CD8-positive, alpha-beta memory T cell (primary cell): Measurements from ENCODE around the gene RGS7. TPM values are rescaled to one million over a fixed set of nuclear protein-coding genes. Genes with fewer than 3 reads are reported as not detected.
"Not testable (repeated sequence)": the region's sequence is repeated elsewhere in the genome, so short reads cannot be mapped to it uniquely, and the experiment has no call there.

Source experiments
- CTCF ChIA-PET: fragments of 350-600 bp; sonication (Branson Sonifier 250); formaldehyde crosslinking; loops from one replicate; lab custom pipeline; 2021; ENCODE audit warnings: antibody characterized with exemption; lab: Charles Lee
- POLR2A ChIA-PET: fragments of 350-600 bp; sonication (Branson Sonifier 250); formaldehyde crosslinking; loops from one replicate; lab custom pipeline; 2021; ENCODE audit warnings: antibody characterized with exemption; lab: Charles Lee
- DNase-seq, 5 donors: peaks; one replicate each; pipeline versions ENCODE4 v3.0.0 to v3.0.0-alpha.2; 2020 to 2022; ENCODE audit warnings: mixed read lengths in 1 of 5
- H3K27ac ChIP-seq: one replicate; pipeline ENCODE4 v1.7.0; 2013; ENCODE audit warnings: low read depth, mild to moderate bottlenecking, low read length, moderate library complexity
- H3K27me3 ChIP-seq: 2 replicates; pipeline ENCODE4 v1.7.0; 2013; ENCODE audit warnings: low read length, mild to moderate bottlenecking; ENCODE audit not compliant: insufficient read depth, poor library complexity, severe bottlenecking
- H3K36me3 ChIP-seq: 2 replicates; pipeline ENCODE4 v1.7.0; 2013; ENCODE audit warnings: mild to moderate bottlenecking, low read length, moderate library complexity; ENCODE audit not compliant: insufficient read depth
- H3K4me1 ChIP-seq: 2 replicates; pipeline ENCODE4 v1.7.0; 2013; ENCODE audit warnings: mild to moderate bottlenecking, low read length, moderate library complexity; ENCODE audit not compliant: insufficient read depth
- H3K4me3 ChIP-seq: 2 replicates; pipeline ENCODE4 v1.7.0; 2013; ENCODE audit warnings: mild to moderate bottlenecking, low read length
- H3K9me3 ChIP-seq: 2 replicates; pipeline ENCODE4 v1.7.0; 2013; ENCODE audit warnings: mild to moderate bottlenecking, low read length
- H3K27ac Mint-ChIP-seq, 8 donors: one replicate each; pipeline ENCODE4 v1.8.0; 2020 to 2021; ENCODE audit warnings: mixed read lengths in 8 of 8, mild to moderate bottlenecking in 6 of 8, inconsistent platforms in 3 of 8, moderate library complexity in 3 of 8
- H3K27me3 Mint-ChIP-seq, 2 donors: one replicate each; pipeline ENCODE4 v1.8.0; 2020 to 2021; ENCODE audit warnings: mixed read lengths in 2 of 2, mild to moderate bottlenecking in 1 of 2, moderate library complexity in 1 of 2
- H3K36me3 Mint-ChIP-seq, 3 donors: one replicate each; pipeline ENCODE4 v1.8.0; 2020 to 2021; ENCODE audit warnings: mixed read lengths in 3 of 3, inconsistent platforms in 1 of 3, mild to moderate bottlenecking in 1 of 3
- H3K4me1 Mint-ChIP-seq, 3 donors: one replicate each; pipeline ENCODE4 v1.8.0; 2020 to 2021; ENCODE audit warnings: mixed read lengths in 3 of 3, inconsistent platforms in 1 of 3, mild to moderate bottlenecking in 1 of 3
- H3K4me3 Mint-ChIP-seq, 7 donors: one replicate each; pipeline ENCODE4 v1.8.0; 2020 to 2021; ENCODE audit warnings: mixed read lengths in 7 of 7, mild to moderate bottlenecking in 6 of 7, moderate library complexity in 4 of 7, inconsistent platforms in 2 of 7
- H3K9me3 Mint-ChIP-seq, 5 donors: one replicate each; pipeline ENCODE4 v1.8.0; 2020 to 2022; ENCODE audit warnings: mixed read lengths in 5 of 5, mild to moderate bottlenecking in 3 of 5, moderate library complexity in 2 of 5, inconsistent platforms in 1 of 5
- polyA plus RNA-seq: library from polyadenylated mRNA; unstranded; fragments of 300-500 nt; fragmentation: Illumina TruSeq; gene quantifications from one replicate; pipeline ENCODE4 v1.2.3, GENCODE V29; 2021
- total RNA-seq, 2 experiments: library from RNA; stranded (reverse); gene quantifications; one replicate each; pipeline ENCODE4 v1.2.3, GENCODE V29; 2021

RGS7 gene
- total and polyA plus RNA-seq, 3 experiments from 2014 or later, result not detected

- H3K27ac ChIP-seq, H3K27ac Mint-ChIP-seq, H3K4me3 ChIP-seq, H3K27me3 ChIP-seq, CTCF ChIA-PET, H3K36me3 Mint-ChIP-seq, DNase-seq, H3K4me1 ChIP-seq, POLR2A ChIA-PET, H3K9me3 ChIP-seq, H3K36me3 ChIP-seq, H3K4me1 Mint-ChIP-seq, H3K4me3 Mint-ChIP-seq, H3K27me3 Mint-ChIP-seq: not testable (repeated sequence)
- H3K9me3 Mint-ChIP-seq, result peaks cover 0 to 18% (median 6%) of the 10 kb centered on the region in 5 donors
Observed at GRCh38 chr1:240763095-240763494, 593.9 kb downstream of the RGS7 start.

GRCh38 chr1:240762471-240762987 lies 594.5 kb downstream of the RGS7 start:
- POLR2A ChIA-PET, H3K4me3 Mint-ChIP-seq, H3K9me3 ChIP-seq, H3K27ac Mint-ChIP-seq, H3K4me1 ChIP-seq, H3K36me3 Mint-ChIP-seq, CTCF ChIA-PET, H3K36me3 ChIP-seq, H3K27ac ChIP-seq, H3K4me3 ChIP-seq, H3K27me3 ChIP-seq, H3K4me1 Mint-ChIP-seq, H3K27me3 Mint-ChIP-seq, DNase-seq: not testable (repeated sequence)
- peaks cover 0 to 18% (median 6%) of the 10 kb centered on the region in 5 donors for H3K9me3 Mint-ChIP-seq

GRCh38 chr1:240758777-240759176 lies 598.2 kb downstream of the RGS7 start:
- H3K36me3 Mint-ChIP-seq, H3K4me3 Mint-ChIP-seq, H3K4me3 ChIP-seq, DNase-seq, H3K27me3 Mint-ChIP-seq, H3K36me3 ChIP-seq, H3K27ac ChIP-seq, H3K9me3 ChIP-seq, H3K27ac Mint-ChIP-seq, POLR2A ChIA-PET, H3K27me3 ChIP-seq, H3K4me1 ChIP-seq, H3K4me1 Mint-ChIP-seq: not testable (repeated sequence)
- peaks cover 0 to 16% (median 5%) of the 10 kb centered on the region in 5 donors for H3K9me3 Mint-ChIP-seq
- CTCF ChIA-PET, result interaction anchor here (0.7 kb wide), 1 partner anchor 206 kb away, joined by 4 read pairs; no protein-coding TSS in a partner anchor

GRCh38 chr1:240758296-240758695 lies 598.7 kb downstream of the RGS7 start:
- CTCF ChIA-PET, result interaction anchor here (0.7 kb wide), 1 partner anchor 206 kb away, joined by 4 read pairs; no protein-coding TSS in a partner anchor
- POLR2A ChIA-PET, result no interaction called here

GRCh38 chr1:240747907-240748306 lies 609.1 kb downstream of the RGS7 start:
- Mint-ChIP-seq H3K27me3 (peaks cover 0 to 2% of the 10 kb centered on the region in 2 donors), H3K4me1 (no peaks in the 10 kb centered on the region), H3K9me3 (peaks cover 0 to 4% (median 2%) of the 10 kb centered on the region in 5 donors), H3K27ac (no peak overlapping the region), H3K36me3 (no peaks in the 10 kb centered on the region), H3K4me3 (no peak overlapping the region)
- no peaks in the 10 kb centered on the region for H3K27me3 ChIP-seq
- ChIA-PET CTCF (no interaction called here), POLR2A (no interaction called here)
- no peak overlapping the region for H3K27ac ChIP-seq
- H3K4me3 ChIP-seq, result no peak overlapping the region
- no peaks in the 10 kb centered on the region for H3K9me3 ChIP-seq
- H3K4me1 ChIP-seq, result no peaks in the 10 kb centered on the region
- no peaks in the 10 kb centered on the region for H3K36me3 ChIP-seq
- DNase-seq, result no peak

More at GRCh38 chr1:240758296-240758695, 598.7 kb downstream of the RGS7 start:
- H3K27me3 Mint-ChIP-seq, result no peaks in the 10 kb centered on the region
- no peaks in the 10 kb centered on the region for H3K9me3 ChIP-seq
- H3K4me3 Mint-ChIP-seq, result no peak overlapping the region
- no peaks in the 10 kb centered on the region for H3K36me3 Mint-ChIP-seq
- H3K4me1 Mint-ChIP-seq, result no peaks in the 10 kb centered on the region
- H3K36me3 ChIP-seq, result no peaks in the 10 kb centered on the region
- H3K4me3 ChIP-seq, result no peak overlapping the region
- H3K9me3 Mint-ChIP-seq, result peaks cover 0 to 13% (median 4%) of the 10 kb centered on the region in 5 donors
- no peaks in the 10 kb centered on the region for H3K4me1 ChIP-seq
- DNase-seq, result no peak
- H3K27me3 ChIP-seq, result no peaks in the 10 kb centered on the region
- H3K27ac Mint-ChIP-seq, result no peak overlapping the region
- no peak overlapping the region for H3K27ac ChIP-seq

- H3K27ac Mint-ChIP-seq, result no peak overlapping the region
- H3K9me3 Mint-ChIP-seq, result peaks cover 0 to 3% (median 0%) of the 10 kb centered on the region in 5 donors
- CTCF ChIA-PET, result no interaction called here
- POLR2A ChIA-PET, result no interaction called here
- H3K36me3 Mint-ChIP-seq, result no peaks in the 10 kb centered on the region
- H3K27ac ChIP-seq, result no peak overlapping the region
- H3K4me1 ChIP-seq, result no peaks in the 10 kb centered on the region
- H3K36me3 ChIP-seq, result no peaks in the 10 kb centered on the region
- H3K9me3 ChIP-seq, result no peaks in the 10 kb centered on the region
- H3K4me3 Mint-ChIP-seq, result no peak overlapping the region
- H3K27me3 ChIP-seq, result no peaks in the 10 kb centered on the region
- H3K4me1 Mint-ChIP-seq, result no peaks in the 10 kb centered on the region
- no peak overlapping the region for H3K4me3 ChIP-seq
- H3K27me3 Mint-ChIP-seq, result peaks cover 0 to 2% of the 10 kb centered on the region in 2 donors
- DNase-seq, result no peak
Observed at GRCh38 chr1:240743705-240744104, 613.3 kb downstream of the RGS7 start.

GRCh38 chr1:240739754-240740153 lies 617.3 kb downstream of the RGS7 start:
- H3K4me3 ChIP-seq, result no peak overlapping the region
- Mint-ChIP-seq H3K4me3 (no peak overlapping the region), H3K27me3 (no peaks in the 10 kb centered on the region), H3K36me3 (no peaks in the 10 kb centered on the region), H3K4me1 (no peaks in the 10 kb centered on the region), H3K9me3 (no peaks in the 10 kb centered on the region), H3K27ac (no peak overlapping the region)
- no peak for DNase-seq
- no peaks in the 10 kb centered on the region for H3K27me3 ChIP-seq
- no peaks in the 10 kb centered on the region for H3K4me1 ChIP-seq
- ChIA-PET POLR2A (no interaction called here), CTCF (no interaction called here)
- no peaks in the 10 kb centered on the region for H3K9me3 ChIP-seq
- no peaks in the 10 kb centered on the region for H3K36me3 ChIP-seq
- H3K27ac ChIP-seq, result no peak overlapping the region

- H3K9me3 Mint-ChIP-seq, result no peaks in the 10 kb centered on the region
- Histone ChIP-seq H3K36me3 (no peaks in the 10 kb centered on the region), H3K4me3 (no peak overlapping the region), H3K27me3 (no peaks in the 10 kb centered on the region), H3K4me1 (no peaks in the 10 kb centered on the region), H3K27ac (no peak overlapping the region), H3K9me3 (no peaks in the 10 kb centered on the region)
- no peak overlapping the region for H3K27ac Mint-ChIP-seq
- no peaks in the 10 kb centered on the region for H3K36me3 Mint-ChIP-seq
- no peak overlapping the region for H3K4me3 Mint-ChIP-seq
- CTCF ChIA-PET, result no interaction called here
- H3K4me1 Mint-ChIP-seq, result no peaks in the 10 kb centered on the region
- DNase-seq, result no peak
- no peaks in the 10 kb centered on the region for H3K27me3 Mint-ChIP-seq
- POLR2A ChIA-PET, result no interaction called here
Observed at GRCh38 chr1:240739139-240739538, 617.9 kb downstream of the RGS7 start.
